NCI-H82 (cell line): ENCODE measurements around the gene PRKG1.
"Not testable (repeated sequence)": the region's sequence is repeated elsewhere in the genome, so short reads cannot be mapped to it uniquely, and the experiment has no call there.

Experiments used
- DNase-seq: peaks from one replicate; lab custom pipeline; 2025; lab: John Stamatoyannopoulos, UW

PRKG1 gene

GRCh38 chr10:51427758-51428157 lies 353.5 kb downstream of the PRKG1 start:
- DNase-seq = no peak

- DNase-seq = no peak
Measured at GRCh38 chr10:51430506-51430905, 356.2 kb downstream of the PRKG1 start.

- DNase-seq = no peak
Measured at GRCh38 chr10:51433949-51434475, 359.7 kb downstream of the PRKG1 start.

- DNase-seq = no peak
Measured at GRCh38 chr10:51436805-51437204, 362.5 kb downstream of the PRKG1 start.

GRCh38 chr10:51439645-51440044 lies 365.4 kb downstream of the PRKG1 start:
- no peak for DNase-seq

GRCh38 chr10:51445588-51445987 lies 371.3 kb downstream of the PRKG1 start:
- no peak for DNase-seq

- DNase-seq = no peak
Measured at GRCh38 chr10:51447119-51447518, 372.8 kb downstream of the PRKG1 start.

GRCh38 chr10:51455762-51456161 lies 381.5 kb downstream of the PRKG1 start:
- DNase-seq = not testable (repeated sequence)

- DNase-seq = no peak
Measured at GRCh38 chr10:51459476-51459875, 385.2 kb downstream of the PRKG1 start.

- DNase-seq = no peak
Measured at GRCh38 chr10:51462076-51462779, 387.9 kb downstream of the PRKG1 start.

GRCh38 chr10:51468424-51468823 lies 394.1 kb downstream of the PRKG1 start:
- no peak for DNase-seq

GRCh38 chr10:51469686-51470085 lies 395.4 kb downstream of the PRKG1 start:
- no peak for DNase-seq

- no peak for DNase-seq
Measured at GRCh38 chr10:51471271-51471670, 397.0 kb downstream of the PRKG1 start.

- no peak for DNase-seq
Measured at GRCh38 chr10:51472154-51472553, 397.9 kb downstream of the PRKG1 start.

- DNase-seq = no peak
Measured at GRCh38 chr10:51479711-51480110, 405.4 kb downstream of the PRKG1 start.

- DNase-seq = no peak
Measured at GRCh38 chr10:51485668-51486067, 411.4 kb downstream of the PRKG1 start.

- no peak for DNase-seq
Measured at GRCh38 chr10:51487576-51487975, 413.3 kb downstream of the PRKG1 start.

- no peak for DNase-seq
Measured at GRCh38 chr10:51488766-51489408, 414.6 kb downstream of the PRKG1 start.

GRCh38 chr10:51498424-51498823 lies 424.1 kb downstream of the PRKG1 start:
- DNase-seq = no peak

GRCh38 chr10:51501396-51501795 lies 427.1 kb downstream of the PRKG1 start:
- no peak for DNase-seq

GRCh38 chr10:51502124-51502523 lies 427.8 kb downstream of the PRKG1 start:
- DNase-seq = no peak

- DNase-seq = no peak
Measured at GRCh38 chr10:51503378-51503777, 429.1 kb downstream of the PRKG1 start.

GRCh38 chr10:51507476-51507875 lies 433.2 kb downstream of the PRKG1 start:
- no peak for DNase-seq

- DNase-seq = no peak
Measured at GRCh38 chr10:51508156-51508555, 433.9 kb downstream of the PRKG1 start.
